ENCODE results near the gene SARDH. TPM values are rescaled to one million over a fixed set of nuclear protein-coding genes. Genes with fewer than 3 reads are reported as not detected.

The SARDH gene
- total and polyA plus RNA-seq, 8 donors: 8.9 to 43.3 (median 20.5) TPM

DNA sequence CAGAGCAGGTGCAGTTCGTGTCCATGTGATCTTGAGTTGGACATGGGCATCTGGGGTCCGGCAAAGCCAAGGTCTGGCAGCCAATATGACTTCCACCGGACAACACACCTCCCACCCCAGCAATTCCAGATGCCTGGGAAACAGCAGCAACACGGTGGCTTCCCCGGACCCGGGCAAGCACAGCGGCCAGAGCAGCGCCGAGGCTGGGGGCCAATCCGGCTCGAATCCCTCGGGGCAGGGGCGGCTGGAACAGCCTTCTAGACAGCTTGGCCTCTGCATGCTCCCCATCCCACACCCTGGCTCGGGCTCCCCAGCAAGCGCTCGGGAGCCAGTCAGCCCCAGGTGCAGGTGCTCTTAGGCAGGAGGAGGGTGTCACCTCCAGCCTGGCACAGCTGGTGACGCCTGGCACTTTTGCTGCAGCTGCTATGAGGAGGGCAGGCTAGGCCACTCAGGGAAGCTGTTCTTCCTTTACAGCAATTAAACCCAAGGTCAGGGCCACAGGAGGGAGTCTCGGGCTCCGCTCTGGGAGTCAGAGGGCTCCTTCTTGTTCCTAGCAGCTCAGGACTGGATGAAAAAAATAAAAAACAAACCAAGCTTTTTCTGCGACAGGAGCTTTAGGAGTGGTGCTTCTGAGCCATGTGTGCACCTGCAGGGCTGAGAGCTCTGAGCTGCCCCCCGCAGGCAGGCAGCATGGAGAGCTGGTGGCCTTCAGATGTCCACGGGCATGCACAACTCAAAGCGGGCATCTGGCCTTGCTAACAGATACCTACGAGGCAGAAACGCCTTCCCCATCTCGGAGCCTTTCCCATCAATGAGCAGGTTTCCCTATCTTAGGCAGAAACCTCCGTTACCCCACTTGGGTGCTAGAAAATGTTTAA is 73.7 kb downstream of the SARDH start:
- peak in 1 of 6 donors; percentile 54 for DNase-seq
- TF ChIP-seq, protein P1, sequence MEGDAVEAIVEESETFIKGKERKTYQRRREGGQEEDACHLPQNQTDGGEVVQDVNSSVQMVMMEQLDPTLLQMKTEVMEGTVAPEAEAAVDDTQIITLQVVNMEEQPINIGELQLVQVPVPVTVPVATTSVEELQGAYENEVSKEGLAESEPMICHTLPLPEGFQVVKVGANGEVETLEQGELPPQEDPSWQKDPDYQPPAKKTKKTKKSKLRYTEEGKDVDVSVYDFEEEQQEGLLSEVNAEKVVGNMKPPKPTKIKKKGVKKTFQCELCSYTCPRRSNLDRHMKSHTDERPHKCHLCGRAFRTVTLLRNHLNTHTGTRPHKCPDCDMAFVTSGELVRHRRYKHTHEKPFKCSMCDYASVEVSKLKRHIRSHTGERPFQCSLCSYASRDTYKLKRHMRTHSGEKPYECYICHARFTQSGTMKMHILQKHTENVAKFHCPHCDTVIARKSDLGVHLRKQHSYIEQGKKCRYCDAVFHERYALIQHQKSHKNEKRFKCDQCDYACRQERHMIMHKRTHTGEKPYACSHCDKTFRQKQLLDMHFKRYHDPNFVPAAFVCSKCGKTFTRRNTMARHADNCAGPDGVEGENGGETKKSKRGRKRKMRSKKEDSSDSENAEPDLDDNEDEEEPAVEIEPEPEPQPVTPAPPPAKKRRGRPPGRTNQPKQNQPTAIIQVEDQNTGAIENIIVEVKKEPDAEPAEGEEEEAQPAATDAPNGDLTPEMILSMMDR (IDR thresholded peaks at IDR 0.05): no peak
- ATAC-seq: no peak
- no peaks in the 10 kb centered on the region for H3K27me3 ChIP-seq
- H3K4me1 ChIP-seq: peaks cover under 1 to 3% (median under 1%) of the 10 kb centered on the region in 3 donors
- intact Hi-C loops (cut with DNase I): no loop called here
- 70 to 86% methylated on average over 27 of the region's 27 CpGs for WGBS, 2 donors
- H3K36me3 ChIP-seq: no peaks in the 10 kb centered on the region
- H3K9me3 ChIP-seq: no peaks in the 10 kb centered on the region
- FAIRE-seq: no peak
- H3K4me3 ChIP-seq: no peak overlapping the region
- H3K27ac ChIP-seq: no peak overlapping the region

DNA sequence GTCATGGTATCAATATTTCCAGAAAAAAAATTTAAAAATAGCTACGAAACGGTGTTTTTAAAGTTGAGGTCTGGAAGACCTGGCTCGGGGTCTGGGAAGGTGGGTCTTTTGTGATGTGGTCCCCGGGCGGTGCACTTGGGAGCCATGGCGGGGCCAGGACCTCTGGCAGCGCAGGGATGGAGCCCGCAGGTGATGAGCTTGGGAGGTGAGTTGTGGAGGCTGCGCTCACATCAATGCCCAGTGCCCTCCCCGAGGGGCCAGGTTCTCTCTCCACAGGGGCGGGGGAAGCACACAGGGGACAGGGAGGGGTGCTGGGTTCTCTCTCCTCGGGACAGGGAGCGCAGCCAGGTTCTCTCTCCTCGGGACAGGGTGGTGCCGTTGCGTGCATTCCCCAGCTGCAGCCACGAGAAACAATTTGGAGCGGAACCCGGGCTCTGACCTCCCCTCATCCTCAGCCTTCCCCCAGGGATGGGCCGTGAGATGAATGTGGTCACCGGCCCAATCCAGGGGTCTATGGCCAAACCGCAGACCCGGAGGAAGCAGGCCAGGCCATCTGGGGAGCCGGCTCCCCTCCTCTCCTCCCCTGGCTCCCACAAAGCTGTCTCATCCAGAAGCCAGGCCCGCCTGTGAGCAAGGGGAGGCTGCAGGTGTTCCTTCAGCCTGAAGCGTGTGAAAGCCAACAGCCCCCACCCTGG is 76.2 kb downstream of the SARDH start:
- Histone ChIP-seq H3K27ac (no peak overlapping the region), H3K4me3 (no peak overlapping the region), H3K4me1 (peaks cover 8 to 15% (median 13%) of the 10 kb centered on the region in 3 donors), H3K27me3 (no peaks in the 10 kb centered on the region), H3K9me3 (no peaks in the 10 kb centered on the region), H3K36me3 (no peaks in the 10 kb centered on the region)
- intact Hi-C loops (cut with DNase I): no loop called here
- no peak for ATAC-seq
- WGBS, 2 donors: 76 to 91% methylated on average over 24 to 26 of the region's 26 CpGs
- no peak for FAIRE-seq
- TF ChIP-seq, protein P1 (IDR thresholded peaks at IDR 0.05): no peak
- peak in 1 of 6 donors; percentile 52 for DNase-seq

DNA sequence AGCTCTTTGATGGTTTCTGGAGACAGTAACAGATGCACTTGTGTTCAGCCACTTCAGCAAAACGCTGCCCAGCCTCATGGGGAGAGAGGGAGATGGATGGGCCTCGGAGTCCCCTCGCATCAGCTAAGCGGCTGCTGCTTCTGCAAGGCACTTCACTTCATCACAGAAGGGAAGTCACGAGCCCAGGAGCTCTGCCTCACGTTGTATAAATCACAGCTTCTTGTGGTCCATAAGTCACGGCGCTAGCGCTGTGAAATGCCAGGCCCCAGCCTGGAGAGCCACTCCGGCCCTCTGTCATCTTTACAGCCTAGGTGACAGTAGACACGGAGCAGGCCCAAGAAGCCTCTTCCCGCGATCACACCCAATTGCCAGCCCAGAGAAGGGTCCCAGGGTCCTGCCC is 78.6 kb downstream of the SARDH start:
- Histone ChIP-seq H3K4me3 (no peak overlapping the region), H3K4me1 (peaks cover 8 to 15% (median 13%) of the 10 kb centered on the region in 3 donors), H3K36me3 (no peaks in the 10 kb centered on the region), H3K27me3 (no peaks in the 10 kb centered on the region), H3K27ac (no peak overlapping the region), H3K9me3 (no peaks in the 10 kb centered on the region)
- DNase-seq: peak in 1 of 6 donors; percentile 54
- FAIRE-seq: no peak
- WGBS, 2 donors: 54 to 57% methylated on average over 13 of the region's 13 CpGs
- no peak for ATAC-seq
- intact Hi-C loops (cut with DNase I): no loop called here
- TF ChIP-seq, protein P1 (IDR thresholded peaks at IDR 0.05): no peak

DNA sequence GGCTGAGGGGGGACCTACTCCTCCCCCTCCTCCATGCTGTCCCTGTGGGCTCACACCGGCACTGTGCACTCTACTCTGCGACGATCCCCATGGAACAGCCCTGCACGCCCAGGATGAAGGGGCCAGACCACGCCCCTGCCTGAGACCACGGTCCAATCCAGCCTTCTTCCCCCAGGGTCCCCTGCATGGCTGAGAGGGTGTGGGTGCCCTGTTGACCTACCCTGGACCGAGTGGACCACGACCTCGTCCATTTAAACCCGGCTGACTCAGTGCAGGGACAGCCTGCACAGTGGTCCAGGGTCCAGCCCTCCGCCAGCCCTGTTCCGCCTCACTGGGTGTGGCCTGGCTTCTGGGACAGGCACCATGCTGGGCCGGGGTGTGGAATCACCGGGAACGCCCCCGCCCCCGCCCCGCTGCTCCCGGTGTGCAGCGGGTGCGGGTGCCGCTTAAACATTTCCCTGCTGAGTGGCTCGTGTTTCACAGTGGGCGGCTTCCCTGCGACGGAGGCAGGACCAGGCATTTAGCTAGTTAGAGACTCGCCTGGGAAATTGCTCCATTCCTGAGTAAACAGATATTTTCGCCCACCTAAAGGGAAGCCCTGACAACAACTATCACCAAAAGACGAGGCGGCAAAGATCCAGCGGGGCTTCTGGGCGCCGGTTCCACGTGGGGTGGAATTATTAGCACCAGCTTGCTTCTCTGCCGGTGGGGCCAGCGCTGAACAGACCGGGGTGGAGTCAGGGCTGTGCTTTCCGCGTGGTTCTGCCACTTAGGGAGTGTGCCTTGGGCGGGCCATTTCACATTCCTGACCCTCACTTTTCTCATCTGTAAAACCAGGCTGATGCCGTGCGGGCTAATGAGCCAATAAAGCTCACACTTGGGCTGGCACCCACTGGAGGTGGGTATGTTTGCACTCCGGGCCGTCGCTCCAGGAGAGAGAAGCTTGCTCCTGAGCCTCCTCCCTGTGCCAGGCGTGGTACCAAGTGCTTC is 79.4 kb downstream of the SARDH start:
- no peak overlapping the region for H3K27ac ChIP-seq
- intact Hi-C loops (cut with DNase I): no loop called here
- TF ChIP-seq, protein P1 (IDR thresholded peaks at IDR 0.05): no peak
- ATAC-seq (peak; percentile 64 to 93 (median 75)), FAIRE-seq (no peak), DNase-seq (peak; percentile 41 to 85 (median 69))
- H3K27me3 ChIP-seq: no peaks in the 10 kb centered on the region
- 3% methylated on average over 46 of the region's 46 CpGs for WGBS, 2 donors
- H3K9me3 ChIP-seq: no peaks in the 10 kb centered on the region
- no peaks in the 10 kb centered on the region for H3K36me3 ChIP-seq
- H3K4me3 ChIP-seq: peak overlapping the region in 2 of 4 donors; percentile 6 to 27
- H3K4me1 ChIP-seq: peaks cover 8 to 15% (median 13%) of the 10 kb centered on the region in 3 donors

Data from pancreas (tissue), 10 donors.